Erythroblast (primary cell): ENCODE measurements around the gene ADSL.

Experiments
- DNase-seq, 2 experiments: peaks; one replicate each; lab custom pipeline; 2025; lab: John Stamatoyannopoulos, UW
- GATA1 ChIP-seq: IDR thresholded peaks from 2 replicates; pipeline ENCODE4 v1.6.1; 2011; ENCODE audit warnings: low read depth, mild to moderate bottlenecking, control low read depth, low read length, moderate library complexity
- POLR2A ChIP-seq: IDR thresholded peaks from 2 replicates; pipeline ENCODE4 v1.6.1; 2011; ENCODE audit warnings: mild to moderate bottlenecking, low read length

ADSL gene

GRCh38 chr22:40394607-40395006 lies 48.3 kb downstream of the ADSL start:
- no peak for DNase-seq
- TF ChIP-seq POLR2A (no peak), GATA1 (no peak)

GRCh38 chr22:40395607-40396006 lies 49.3 kb downstream of the ADSL start:
- no peak for TF ChIP-seq POLR2A
- TF ChIP-seq GATA1 = no peak
- DNase-seq = no peak

- TF ChIP-seq POLR2A (no peak), GATA1 (no peak)
- DNase-seq = no peak
Observed at GRCh38 chr22:40396882-40397281, 50.6 kb downstream of the ADSL start.

- TF ChIP-seq GATA1 (no peak), POLR2A (no peak)
- DNase-seq = no peak
Observed at GRCh38 chr22:40397396-40397795, 51.1 kb downstream of the ADSL start.

GRCh38 chr22:40399621-40400020 lies 53.3 kb downstream of the ADSL start:
- DNase-seq = no peak
- TF ChIP-seq POLR2A (no peak), GATA1 (no peak)

GRCh38 chr22:40400159-40400558 lies 53.9 kb downstream of the ADSL start:
- no peak for DNase-seq
- TF ChIP-seq GATA1 = no peak
- no peak for TF ChIP-seq POLR2A

- TF ChIP-seq POLR2A (no peak), GATA1 (no peak)
- DNase-seq = no peak
Observed at GRCh38 chr22:40401532-40401931, 55.2 kb downstream of the ADSL start.

GRCh38 chr22:40401981-40402406 lies 55.7 kb downstream of the ADSL start:
- DNase-seq = no peak
- TF ChIP-seq GATA1 = no peak
- TF ChIP-seq POLR2A = no peak

- DNase-seq = no peak
- TF ChIP-seq GATA1 = no peak
- no peak for TF ChIP-seq POLR2A
Observed at GRCh38 chr22:40403141-40403540, 56.8 kb downstream of the ADSL start.

- TF ChIP-seq POLR2A (no peak), GATA1 (no peak)
Observed at GRCh38 chr22:40403651-40404050, 57.4 kb downstream of the ADSL start.

GRCh38 chr22:40404251-40405177 lies 58.2 kb downstream of the ADSL start:
- DNase-seq = no peak
- TF ChIP-seq GATA1 = no peak
- no peak for TF ChIP-seq POLR2A

More at GRCh38 chr22:40403651-40404050, 57.4 kb downstream of the ADSL start:
- DNase-seq = no peak

GRCh38 chr22:40405178-40406062 lies 59.1 kb downstream of the ADSL start:
- no peak for DNase-seq
- TF ChIP-seq POLR2A (no peak), GATA1 (no peak)

GRCh38 chr22:40406063-40406890 lies 60.0 kb downstream of the ADSL start:
- TF ChIP-seq POLR2A (no peak), GATA1 (no peak)
- no peak for DNase-seq
